ENCODE results near the gene FNTB.

DNA sequence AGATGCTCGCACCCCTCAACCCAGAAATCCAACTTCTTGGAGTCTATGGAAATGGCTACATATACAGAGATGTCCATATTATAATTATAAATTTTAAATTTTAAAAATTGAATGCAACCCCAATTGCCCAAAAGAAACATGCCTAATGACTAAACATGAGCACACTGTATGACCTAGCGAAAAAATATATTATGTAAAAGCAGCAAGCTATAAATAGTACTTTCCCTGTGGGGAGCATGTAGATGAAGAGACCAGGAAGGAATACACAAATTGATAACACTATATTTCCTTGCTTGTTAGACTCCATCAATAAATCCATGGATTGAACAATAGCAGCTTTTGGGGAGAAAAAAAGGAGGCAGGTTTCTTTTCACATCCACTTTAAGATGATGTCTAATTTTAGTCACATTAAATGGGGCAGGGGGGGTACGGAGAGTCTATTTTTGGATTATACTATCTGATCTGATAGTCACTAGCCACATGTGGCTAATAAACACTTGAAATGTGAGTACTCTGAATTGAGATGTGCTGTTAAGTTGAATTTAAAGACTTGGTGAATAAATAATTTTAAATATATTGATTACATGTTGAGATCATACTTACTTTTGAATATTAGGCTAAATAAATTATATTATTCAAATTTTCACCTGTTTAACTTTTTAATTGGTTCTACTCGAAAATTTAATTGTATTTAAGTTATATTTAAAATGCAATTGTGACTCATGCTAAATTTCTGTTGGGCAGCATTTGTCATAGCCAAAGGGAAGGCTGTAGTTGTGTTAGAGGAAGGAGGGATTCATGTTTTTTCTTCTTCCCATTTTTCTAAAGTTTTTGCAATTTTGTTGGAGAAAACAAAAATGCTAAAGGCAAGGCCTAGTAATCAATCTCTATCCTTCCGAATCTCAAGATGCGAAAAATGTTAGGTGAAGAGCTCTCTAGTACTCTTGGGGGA lies 98.1 kb downstream of the FNTB start:
- TF ChIP-seq CTCF (conservative IDR thresholded peaks at IDR 0.05; ENCODE audit: low read depth, low read length) (no peak), EZH2phosphoT487 (IDR thresholded peaks at IDR 0.05; ENCODE audit: borderline replicate concordance, low read length) (no peak)

Measured in PC-3 (cell line).